T47D (cell line): Measurements from ENCODE around the gene F12.
"Not testable (repeated sequence)": the region's sequence is repeated elsewhere in the genome, so short reads cannot be mapped to it uniquely, and the experiment has no call there.

Experiments used
- DNase-seq, 2 experiments: peaks; one replicate each; pipeline versions ENCODE4 v3.0.0 to v3.0.0-alpha.2; 2011 to 2012; ENCODE audit warnings: low read depth in 1 of 2, low spot score in 1 of 2
- JUND ChIP-seq: IDR thresholded peaks from 2 replicates; pipeline ENCODE4 v1.6.1; 2012; ENCODE audit warnings: low read depth
- in situ Hi-C: cut with HindIII; loops from 2 replicates; pipeline ENCODE4 v1.10.0; 2016; ENCODE audit warnings: low sequenced_read_pairs, low pct_unique_long_range_greater_than_20kb

Gene F12

GRCh38 chr5:177367981-177368868, 41.1 kb downstream of the F12 start:
- DNase-seq: no peak
- TF ChIP-seq JUND: no peak
- in situ Hi-C loops: no loop called here

GRCh38 chr5:177367323-177367848, 42.0 kb downstream of the F12 start:
- in situ Hi-C loops: no loop called here
- TF ChIP-seq JUND: no peak

GRCh38 chr5:177366528-177367322, 42.6 kb downstream of the F12 start:
- TF ChIP-seq JUND: no peak
- in situ Hi-C loops: no loop called here
- DNase-seq: peak; percentile 91 to 92

More at GRCh38 chr5:177367323-177367848, 42.0 kb downstream of the F12 start:
- DNase-seq: no peak

GRCh38 chr5:177365845-177366527, 43.4 kb downstream of the F12 start:
- DNase-seq: no peak
- in situ Hi-C loops: no loop called here
- TF ChIP-seq JUND: no peak

- in situ Hi-C loops: no loop called here
- DNase-seq: no peak
Observed at GRCh38 chr5:177364159-177364962, 45.0 kb downstream of the F12 start.

GRCh38 chr5:177363565-177363964, 45.8 kb downstream of the F12 start:
- no peak for TF ChIP-seq JUND
- in situ Hi-C loops: no loop called here
- DNase-seq: no peak

More at GRCh38 chr5:177364159-177364962, 45.0 kb downstream of the F12 start:
- no peak for TF ChIP-seq JUND

- in situ Hi-C loops: no loop called here
- no peak for TF ChIP-seq JUND
Observed at GRCh38 chr5:177362610-177363507, 46.5 kb downstream of the F12 start.

GRCh38 chr5:177362292-177362609, 47.1 kb downstream of the F12 start:
- TF ChIP-seq JUND: no peak
- in situ Hi-C loops: no loop called here
- DNase-seq: no peak

More at GRCh38 chr5:177362610-177363507, 46.5 kb downstream of the F12 start:
- DNase-seq: peak; percentile 77 to 78

GRCh38 chr5:177361418-177362291, 47.7 kb downstream of the F12 start:
- DNase-seq: no peak
- in situ Hi-C loops: no loop called here
- no peak for TF ChIP-seq JUND

GRCh38 chr5:177360740-177361139, 48.6 kb downstream of the F12 start:
- in situ Hi-C loops, DNase-seq: not testable (repeated sequence)
